GM12875 (cell line): ENCODE results near the gene HS3ST4.

Experiments used
- H3K4me3 ChIP-seq: one replicate; pipeline ENCODE4 v1.5.1; 2011; ENCODE audit warnings: low read depth, low read length, control low read depth
- TF ChIP-seq, protein P1 (sequence below): IDR thresholded peaks from 2 replicates; pipeline ENCODE4 v1.5.1; 2011; ENCODE audit warnings: low read depth, mild to moderate bottlenecking, control low read depth, inconsistent platforms, low read length, moderate library complexity, borderline replicate concordance; ENCODE audit not compliant: insufficient read depth

HS3ST4 gene

DNA sequence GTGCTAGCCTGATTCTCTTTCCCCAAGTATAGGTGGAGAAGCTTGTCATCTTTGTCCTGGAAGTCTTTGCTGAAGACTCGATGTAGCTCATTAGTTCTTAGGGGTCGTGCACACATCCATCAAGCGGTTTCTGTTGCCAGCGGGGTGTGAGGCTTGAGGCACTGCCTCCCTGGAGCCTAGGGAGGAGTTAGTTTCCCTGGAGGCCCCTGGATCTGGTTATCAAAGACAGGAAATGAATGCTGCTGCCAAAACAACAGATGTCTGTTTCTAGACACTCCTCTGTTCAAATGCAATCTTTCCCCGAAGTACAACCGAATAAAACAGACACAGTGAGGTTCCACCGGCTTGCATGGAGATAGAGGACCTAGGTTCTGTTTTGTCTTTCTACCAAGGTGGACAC lies 17.5 kb downstream of the HS3ST4 start:
- no peak overlapping the region for H3K4me3 ChIP-seq
- TF ChIP-seq, protein P1, sequence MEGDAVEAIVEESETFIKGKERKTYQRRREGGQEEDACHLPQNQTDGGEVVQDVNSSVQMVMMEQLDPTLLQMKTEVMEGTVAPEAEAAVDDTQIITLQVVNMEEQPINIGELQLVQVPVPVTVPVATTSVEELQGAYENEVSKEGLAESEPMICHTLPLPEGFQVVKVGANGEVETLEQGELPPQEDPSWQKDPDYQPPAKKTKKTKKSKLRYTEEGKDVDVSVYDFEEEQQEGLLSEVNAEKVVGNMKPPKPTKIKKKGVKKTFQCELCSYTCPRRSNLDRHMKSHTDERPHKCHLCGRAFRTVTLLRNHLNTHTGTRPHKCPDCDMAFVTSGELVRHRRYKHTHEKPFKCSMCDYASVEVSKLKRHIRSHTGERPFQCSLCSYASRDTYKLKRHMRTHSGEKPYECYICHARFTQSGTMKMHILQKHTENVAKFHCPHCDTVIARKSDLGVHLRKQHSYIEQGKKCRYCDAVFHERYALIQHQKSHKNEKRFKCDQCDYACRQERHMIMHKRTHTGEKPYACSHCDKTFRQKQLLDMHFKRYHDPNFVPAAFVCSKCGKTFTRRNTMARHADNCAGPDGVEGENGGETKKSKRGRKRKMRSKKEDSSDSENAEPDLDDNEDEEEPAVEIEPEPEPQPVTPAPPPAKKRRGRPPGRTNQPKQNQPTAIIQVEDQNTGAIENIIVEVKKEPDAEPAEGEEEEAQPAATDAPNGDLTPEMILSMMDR = no peak

DNA sequence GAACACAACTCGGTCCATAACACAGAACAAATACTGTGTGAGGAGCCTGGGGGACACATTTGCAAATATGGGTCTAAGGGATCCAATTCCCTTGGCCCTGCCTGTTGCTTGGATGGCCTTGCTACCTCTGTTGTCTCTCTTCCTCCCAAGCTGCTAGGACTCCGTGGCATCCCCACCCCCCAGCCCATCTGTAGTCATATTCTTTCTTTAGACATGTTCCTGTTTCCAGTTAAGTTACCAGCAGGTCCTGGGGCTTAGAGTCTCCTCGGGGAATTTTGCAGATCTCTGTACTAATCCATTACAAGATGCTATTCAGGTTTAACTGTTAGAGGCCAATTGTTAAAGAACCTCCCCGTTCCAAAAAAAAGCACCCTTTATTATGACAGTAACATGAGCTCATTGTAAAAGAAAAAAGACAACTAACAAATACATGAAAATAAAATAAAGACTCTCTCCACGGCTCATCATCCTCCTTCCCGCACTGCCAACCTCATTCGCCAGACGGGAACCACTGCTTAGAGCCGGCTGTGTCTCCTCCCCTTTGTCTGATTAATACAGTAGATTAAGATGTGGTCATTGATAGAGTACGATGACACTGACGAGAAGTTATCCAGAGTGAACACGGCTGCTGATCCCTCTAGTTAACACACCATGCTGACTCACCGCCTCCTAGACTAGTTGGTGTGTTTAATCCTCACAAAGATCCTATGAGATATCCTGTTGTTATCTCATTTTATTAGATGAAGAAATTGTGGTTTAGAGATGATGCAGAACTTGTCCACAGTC lies 22.2 kb downstream of the HS3ST4 start:
- H3K4me3 ChIP-seq = no peak overlapping the region
- TF ChIP-seq, protein P1 = no peak

DNA sequence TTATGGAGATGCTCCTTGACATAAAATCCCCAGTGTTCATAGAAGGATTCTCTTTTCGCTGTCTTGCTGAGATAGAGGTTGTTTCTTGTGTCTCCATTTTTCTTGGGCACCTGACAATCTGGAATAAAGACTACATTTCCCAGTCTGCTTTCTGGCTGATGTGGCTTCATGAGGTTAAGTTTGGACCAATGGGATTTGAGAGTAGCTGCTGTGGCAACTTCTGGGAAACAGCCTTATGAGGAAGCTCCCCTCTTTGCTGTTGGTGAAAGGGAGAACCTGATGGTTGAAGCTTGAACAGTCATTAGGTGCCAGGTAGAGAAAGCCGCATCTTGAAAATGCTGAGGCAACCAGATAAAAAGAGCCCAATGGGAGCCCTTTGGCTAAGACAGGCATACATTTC lies 24.4 kb downstream of the HS3ST4 start:
- TF ChIP-seq, protein P1 = no peak
- H3K4me3 ChIP-seq = no peak overlapping the region

DNA sequence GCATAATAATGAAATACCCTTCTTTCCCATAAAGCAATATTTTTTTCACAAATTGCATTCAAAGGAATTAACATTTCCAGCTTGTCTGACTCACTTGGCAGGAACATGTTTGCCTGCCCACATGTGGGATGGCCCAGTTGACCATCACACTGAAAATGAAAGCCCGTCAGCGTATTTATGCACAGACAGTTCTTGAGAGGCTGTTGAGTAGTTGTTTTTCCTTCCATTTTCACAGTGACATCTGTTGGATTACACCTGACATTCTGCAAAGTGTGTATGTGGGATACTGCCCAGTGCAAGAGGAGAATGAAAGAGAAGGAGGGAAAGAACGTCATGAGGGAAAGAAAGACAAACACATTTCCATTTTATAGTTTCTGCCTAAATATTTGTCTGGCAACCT lies 29.7 kb downstream of the HS3ST4 start:
- TF ChIP-seq, protein P1 = no peak
- H3K4me3 ChIP-seq = no peak overlapping the region

DNA sequence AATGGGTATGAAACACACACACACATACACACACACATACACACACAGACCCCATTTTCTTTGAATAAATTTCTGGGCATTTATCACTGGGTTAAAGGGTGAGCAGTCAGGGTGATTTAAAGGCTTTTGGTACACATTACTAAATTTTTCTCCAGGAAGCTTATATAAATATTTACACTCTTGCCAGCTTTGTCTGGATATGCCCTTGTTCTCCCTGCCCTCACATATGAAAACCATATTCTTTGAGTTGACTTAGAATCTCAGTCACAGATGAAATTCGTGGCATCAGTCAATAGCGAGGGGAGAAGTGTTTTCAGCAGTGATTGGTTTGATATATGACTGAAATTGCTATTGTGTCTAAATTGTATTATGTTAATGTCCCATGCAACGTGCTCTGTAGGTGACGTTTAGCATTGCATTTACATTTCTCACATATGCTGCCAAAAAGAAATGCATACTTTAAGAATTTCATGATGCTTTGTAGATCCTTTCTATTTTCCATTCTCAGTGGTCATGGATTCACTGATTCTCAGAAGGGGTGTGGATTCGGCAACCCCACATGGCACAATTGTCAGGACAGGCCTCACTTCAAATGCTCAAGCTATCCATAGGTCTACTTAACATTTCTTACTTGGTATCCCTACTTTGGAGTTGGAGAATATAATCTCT lies 34.8 kb downstream of the HS3ST4 start:
- TF ChIP-seq, protein P1 = no peak
- H3K4me3 ChIP-seq = no peak overlapping the region

DNA sequence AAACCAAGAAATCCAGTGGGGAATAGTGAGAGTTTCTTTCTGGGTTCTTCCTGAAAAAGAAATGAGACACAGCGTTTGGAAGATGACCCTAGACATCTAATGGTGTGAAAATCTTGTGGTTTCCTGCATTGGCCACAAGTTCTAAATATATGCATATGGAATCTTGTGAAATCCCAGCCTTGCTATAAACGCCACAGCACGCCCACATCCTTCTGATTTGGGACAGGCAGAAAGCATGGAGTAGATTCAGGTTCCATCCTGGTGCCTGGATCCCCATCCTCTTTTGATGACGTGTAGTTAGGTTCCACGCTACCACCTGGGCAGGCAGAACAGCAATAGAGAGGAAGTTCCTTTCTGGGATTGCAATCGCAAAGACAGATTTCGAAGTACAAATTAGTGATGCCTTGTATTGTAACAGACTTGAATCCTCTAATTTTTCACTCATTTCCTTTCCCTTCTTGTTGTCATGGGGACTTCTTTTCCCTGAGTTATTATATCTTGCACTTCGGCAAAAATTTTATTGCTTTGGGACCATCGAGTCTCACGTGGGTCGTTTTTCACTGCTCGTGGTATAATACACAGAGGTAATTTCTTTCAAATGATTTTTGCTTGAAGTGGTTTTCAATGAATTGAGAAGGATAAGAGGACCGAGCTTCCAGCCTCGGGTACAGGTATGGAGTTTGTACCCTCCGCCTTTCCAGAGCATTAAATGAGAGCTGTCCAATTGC lies 37.6 kb downstream of the HS3ST4 start:
- H3K4me3 ChIP-seq = no peak overlapping the region
- TF ChIP-seq, protein P1 = no peak
